22Rv1 (cell line): ENCODE results near the gene RASA3.

Experiments
- ZFX ChIP-seq: fragments of 450-650 bp; IDR thresholded peaks from 2 replicates; pipeline ENCODE4 v1.6.1; 2017; ENCODE audit warnings: antibody characterized with exemption, borderline replicate concordance
- TF ChIP-seq, protein P1 (sequence below): fragments of 450-650 bp; IDR thresholded peaks from 2 replicates; pipeline ENCODE4 v1.5.1; 2017; ENCODE audit warnings: mild to moderate bottlenecking

DNA sequence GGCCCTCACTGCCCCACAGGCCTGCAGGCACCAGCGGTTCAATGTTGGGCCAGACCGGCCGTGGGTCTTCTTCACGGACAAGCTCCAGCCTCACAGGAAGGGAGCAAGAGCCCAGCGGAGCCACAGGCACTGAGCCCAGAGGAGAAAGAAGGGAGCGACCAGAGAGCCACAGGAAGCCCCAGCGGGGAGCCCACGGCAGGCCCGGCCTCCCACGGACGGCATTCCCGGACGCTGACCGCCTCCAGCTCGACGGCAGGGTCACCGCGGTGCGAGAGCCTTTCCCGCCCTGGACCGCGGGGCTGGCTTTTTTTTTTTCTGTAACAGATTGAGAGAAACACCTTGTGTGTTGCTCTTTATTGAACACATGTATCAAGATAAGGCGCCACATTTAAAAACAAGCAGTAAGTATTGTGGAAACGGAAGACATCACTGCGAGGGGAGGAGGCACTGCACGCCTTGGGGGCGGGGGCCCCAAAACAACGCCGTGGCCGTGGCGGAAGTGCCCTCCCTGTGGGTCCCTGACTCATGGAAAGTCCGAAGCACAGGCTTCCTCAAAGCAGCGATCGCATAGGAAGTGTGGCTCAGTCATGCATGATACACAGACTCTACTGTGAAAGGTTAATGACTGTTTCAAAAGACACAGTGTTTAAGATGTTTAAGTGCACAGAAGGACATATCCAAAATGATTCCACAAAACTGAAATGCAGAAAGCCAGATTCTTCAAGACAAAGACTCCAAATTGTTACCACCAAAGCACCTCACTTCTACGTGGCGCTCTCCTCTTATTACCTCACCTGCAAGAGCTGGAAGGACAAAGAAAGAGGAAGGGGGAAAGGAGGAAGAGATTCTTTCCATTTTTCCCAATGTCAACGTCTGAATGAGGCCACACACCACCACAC lies 3.5 kb downstream of the RASA3 start:
- TF ChIP-seq, protein P1, sequence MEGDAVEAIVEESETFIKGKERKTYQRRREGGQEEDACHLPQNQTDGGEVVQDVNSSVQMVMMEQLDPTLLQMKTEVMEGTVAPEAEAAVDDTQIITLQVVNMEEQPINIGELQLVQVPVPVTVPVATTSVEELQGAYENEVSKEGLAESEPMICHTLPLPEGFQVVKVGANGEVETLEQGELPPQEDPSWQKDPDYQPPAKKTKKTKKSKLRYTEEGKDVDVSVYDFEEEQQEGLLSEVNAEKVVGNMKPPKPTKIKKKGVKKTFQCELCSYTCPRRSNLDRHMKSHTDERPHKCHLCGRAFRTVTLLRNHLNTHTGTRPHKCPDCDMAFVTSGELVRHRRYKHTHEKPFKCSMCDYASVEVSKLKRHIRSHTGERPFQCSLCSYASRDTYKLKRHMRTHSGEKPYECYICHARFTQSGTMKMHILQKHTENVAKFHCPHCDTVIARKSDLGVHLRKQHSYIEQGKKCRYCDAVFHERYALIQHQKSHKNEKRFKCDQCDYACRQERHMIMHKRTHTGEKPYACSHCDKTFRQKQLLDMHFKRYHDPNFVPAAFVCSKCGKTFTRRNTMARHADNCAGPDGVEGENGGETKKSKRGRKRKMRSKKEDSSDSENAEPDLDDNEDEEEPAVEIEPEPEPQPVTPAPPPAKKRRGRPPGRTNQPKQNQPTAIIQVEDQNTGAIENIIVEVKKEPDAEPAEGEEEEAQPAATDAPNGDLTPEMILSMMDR = no peak
- no peak for TF ChIP-seq ZFX
